ENCODE measurements around the gene ALDH18A1. TPM values are rescaled to one million over a fixed set of nuclear protein-coding genes. Genes with fewer than 3 reads are reported as not detected.

Gene ALDH18A1
- total and polyA plus RNA-seq, 2 of the 8 experiments (the other 6 are each of a cell fraction or from before 2014, with no cell fraction given), result 59.6 to 128 TPM

- Histone ChIP-seq H4K91ac (replicated peaks; ENCODE audit: insufficient read length, low read length) (no peak overlapping the region), H3K9ac (replicated peaks in 1 of 4; ENCODE audit: extremely low read depth in 1 of 4, low read depth in 3 of 4, low read length in 3 of 4) (no peak overlapping the region), H2BK120ac (replicated peaks; ENCODE audit: low read depth, low read length) (no peak overlapping the region), H3K23ac (ENCODE audit: insufficient read length) (no peak overlapping the region), H4K8ac (ENCODE audit: extremely low read depth, insufficient read depth, low read length) (no peak overlapping the region), H3K23me2 (ENCODE audit: low read depth, low read length) (peaks cover under 1% of the 10 kb centered on the region; the same call in 1 of the 2 replicates), H4K20me1 (replicated peaks in 1 of 2; ENCODE audit: control insufficient read depth in 1 of 2, insufficient read depth in 2 of 2, low read length in 2 of 2) (no peaks in the 10 kb centered on the region), H3K56ac (replicated peaks; ENCODE audit: insufficient read length, low read depth, low read length) (no peak overlapping the region), H3K4ac (replicated peaks; ENCODE audit: insufficient read length, low read depth, low read length) (no peak overlapping the region), H3K79me1 (ENCODE audit: low read depth, low read length) (no peaks in the 10 kb centered on the region), H2BK15ac (ENCODE audit: low read length) (no peak overlapping the region), H3K4me1 (replicated peaks in 1 of 4; ENCODE audit: control insufficient read depth in 3 of 4, insufficient read depth in 4 of 4, low read length in 3 of 4) (no peaks in the 10 kb centered on the region), H3K27me3 (replicated peaks in 1 of 4; ENCODE audit: control insufficient read depth in 3 of 4, extremely low read depth in 1 of 4, insufficient read depth in 3 of 4, low read length in 3 of 4) (no peaks in the 10 kb centered on the region), H2AFZ (ENCODE audit: low read length) (no peak overlapping the region), H3K14ac (ENCODE audit: insufficient read length) (no peak overlapping the region), H3K36me3 (ENCODE audit: control insufficient read depth in 2 of 4, insufficient read depth in 4 of 4, low read length in 3 of 4) (no peaks in the 10 kb centered on the region), H3K18ac (ENCODE audit: extremely low read depth, low read length) (no peak overlapping the region), H2BK12ac (ENCODE audit: low read depth, low read length) (no peak overlapping the region), H2BK20ac (ENCODE audit: low read length) (no peak overlapping the region), H2AK5ac (ENCODE audit: low read depth, low read length) (no peak overlapping the region), H3K4me2 (ENCODE audit: insufficient read depth in 1 of 2, low read depth in 2 of 2, low read length in 2 of 2) (no peak overlapping the region), H3K27ac (ENCODE audit: low read depth, low read length) (no peak overlapping the region), H3K9me3 (ENCODE audit: insufficient read depth in 2 of 2, low read depth in 1 of 2, low read length in 1 of 2) (peaks cover 0 to 2% of the 10 kb centered on the region in 2 experiments; a peak in 1 of 4 replicates), H2BK5ac (ENCODE audit: low read depth, low read length) (no peak overlapping the region), H3K79me2 (ENCODE audit: control insufficient read depth in 1 of 2, insufficient read depth in 2 of 2, low read length in 2 of 2) (peaks cover 0 to 1% of the 10 kb centered on the region in 2 experiments; a peak in 1 of 4 replicates), H3K4me3 (ENCODE audit: extremely low read depth in 1 of 4, insufficient read depth in 2 of 4, low read depth in 3 of 4, low read length in 4 of 4) (no peak overlapping the region), H4K5ac (ENCODE audit: insufficient read length, low read depth, low read length) (no peak overlapping the region)
- CTCF ChIA-PET (ENCODE audit: partially characterized antibody), result interaction anchor here (0.5 to 6.4 kb wide), 3 partner anchors 9 to 207 kb away, joined by 3 to 238 read pairs (median 3); no protein-coding TSS in a partner anchor
- TF ChIP-seq PHF8 (conservative IDR thresholded peaks at IDR 0.05; ENCODE audit: low read depth, low read length) (no peak), MAFK (IDR thresholded peaks at IDR 0.05; ENCODE audit: low read depth, low read length) (no peak), TAF1 (IDR thresholded peaks at IDR 0.05; ENCODE audit: low read depth, low read length) (no peak), KDM4A (IDR thresholded peaks at IDR 0.05; ENCODE audit: low read depth, low read length, severe bottlenecking) (no peak), RNF2 (IDR thresholded peaks at IDR 0.05; ENCODE audit: borderline replicate concordance, low read depth, low read length, missing control alignments, poor library complexity, severe bottlenecking) (no peak), SIX5 (IDR thresholded peaks at IDR 0.05; ENCODE audit: low read depth, low read length) (no peak), EZH2 (IDR thresholded peaks at IDR 0.05; ENCODE audit: low read depth, low read length, severe bottlenecking) (no peak), ASH2L (IDR thresholded peaks at IDR 0.05; ENCODE audit: low read length) (no peak), BRCA1 (IDR thresholded peaks at IDR 0.05; ENCODE audit: low read depth, low read length) (no peak), CEBPB (IDR thresholded peaks at IDR 0.05; ENCODE audit: low read depth, low read length) (no peak)
- TF ChIP-seq, protein P1, sequence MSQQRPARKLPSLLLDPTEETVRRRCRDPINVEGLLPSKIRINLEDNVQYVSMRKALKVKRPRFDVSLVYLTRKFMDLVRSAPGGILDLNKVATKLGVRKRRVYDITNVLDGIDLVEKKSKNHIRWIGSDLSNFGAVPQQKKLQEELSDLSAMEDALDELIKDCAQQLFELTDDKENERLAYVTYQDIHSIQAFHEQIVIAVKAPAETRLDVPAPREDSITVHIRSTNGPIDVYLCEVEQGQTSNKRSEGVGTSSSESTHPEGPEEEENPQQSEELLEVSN (IDR thresholded peaks at IDR 0.05), result no peak
- no peak for FAIRE-seq
- DNase-seq (ENCODE audit: low read depth in 1 of 2, low spot score in 2 of 2), result no peak
- POLR2A ChIA-PET (ENCODE audit: partially characterized antibody), result no interaction called here
- WGBS, 2 experiments (ENCODE audit: extremely low coverage in 1 of 2, insufficient coverage in 1 of 2, insufficient read length in 1 of 2, insufficient replicate concordance in 2 of 2, low coverage in 1 of 2, low lambda C conversion rate in 2 of 2, missing lambda C conversion rate in 1 of 2), result 47% methylated on average over 2 of the region's 2 CpGs; no CpG with 5 or more reads in 1 of the 2 experiments
Measured at GRCh38 chr10:95698415-95698814, 41.9 kb upstream of the ALDH18A1 start.

Data from H1 (cell line).